Measurements from ENCODE around the gene CBLN2. TPM values are rescaled to one million over a fixed set of nuclear protein-coding genes. Genes with fewer than 3 reads are reported as not detected.

CBLN2 gene
- under 1 TPM in 2 of 7 donors, not detected in 5; 0.09 to 0.13 TPM for total RNA-seq
- under 1 TPM; 0.06 to 0.63 (median 0.10) TPM for polyA plus RNA-seq
- long read RNA-seq, donor 1 = 0 reads
- long read RNA-seq, donor 2 = 0 reads

GRCh38 chr18:72544092-72544886 is at the start of gene CBLN2:
Gene CBLN2, minus strand, starts transcription at chr18:72544342. Its CDS starts 2,182 bp downstream, at chr18:72542160.
- no peaks in the 10 kb centered on the region for H3K9me3 ChIP-seq
- intact Hi-C loops (cut with DNase I; ENCODE audit: low total_unique reads) = no loop called here
- WGBS, 5 donors = 4 to 7% (median 5%) methylated on average over 36 to 44 of the region's 44 CpGs
- H3K4me1 ChIP-seq = peaks cover 0 to 31% (median 10%) of the 10 kb centered on the region in 6 donors
- H3K27ac ChIP-seq = no peak within 1 kb of the TSS
- H3K27me3 ChIP-seq (replicated peaks in 1 of 7) = peaks cover 0 to 53% (median 35%) of the 10 kb centered on the region in 7 donors
- peak; percentile 81 for DNase-seq
- peak in 10 of 11 experiments; percentile 5 to 63 (median 34) for TF ChIP-seq CTCF (IDR thresholded peaks at IDR 0.05 in 8 of 11, conservative IDR thresholded peaks at IDR 0.05 in 3 of 11)
- TF ChIP-seq POLR2A (IDR thresholded peaks at IDR 0.05) = no peak
- no peak for TF ChIP-seq POLR2AphosphoS5 (IDR thresholded peaks at IDR 0.05)
- H3K36me3 ChIP-seq = no peaks in the 10 kb centered on the region
- peak within 1 kb of the TSS in 7 of 8 donors; percentile 2 to 57 (median 14) for H3K4me3 ChIP-seq

- Histone ChIP-seq H3K4me3 (no peak overlapping the region), H3K27ac (no peak overlapping the region), H3K4me1 (no peaks in the 10 kb centered on the region), H3K27me3 (replicated peaks in 1 of 7) (no peaks in the 10 kb centered on the region), H3K9me3 (peaks cover 0 to 14% (median under 1%) of the 10 kb centered on the region in 8 donors), H3K36me3 (no peaks in the 10 kb centered on the region)
- DNase-seq = no peak
- no peak for TF ChIP-seq CTCF (IDR thresholded peaks at IDR 0.05 in 8 of 11, conservative IDR thresholded peaks at IDR 0.05 in 3 of 11)
- TF ChIP-seq POLR2AphosphoS5 (IDR thresholded peaks at IDR 0.05) = no peak
- no peak for TF ChIP-seq POLR2A (IDR thresholded peaks at IDR 0.05)
- intact Hi-C loops (cut with DNase I; ENCODE audit: low total_unique reads) = no loop called here
- 78 to 90% (median 85%) methylated on average over 5 of the region's 5 CpGs for WGBS, 5 donors
Observed at GRCh38 chr18:72588360-72588759, 44.2 kb upstream of the CBLN2 start.

GRCh38 chr18:72584787-72585186 is 40.6 kb upstream of the CBLN2 start:
- peaks cover 0 to 11% (median 0%) of the 10 kb centered on the region in 8 donors for H3K9me3 ChIP-seq
- H3K27ac ChIP-seq = no peak overlapping the region
- H3K4me3 ChIP-seq = no peak overlapping the region
- no peak for TF ChIP-seq CTCF (IDR thresholded peaks at IDR 0.05 in 8 of 11, conservative IDR thresholded peaks at IDR 0.05 in 3 of 11)
- no peak for TF ChIP-seq POLR2AphosphoS5 (IDR thresholded peaks at IDR 0.05)
- no peak for TF ChIP-seq POLR2A (IDR thresholded peaks at IDR 0.05)
- WGBS, 5 donors = 56 to 94% (median 84%) methylated on average over 1 to 3 of the region's 3 CpGs
- H3K36me3 ChIP-seq = no peaks in the 10 kb centered on the region
- DNase-seq = no peak
- H3K27me3 ChIP-seq (replicated peaks in 1 of 7) = no peaks in the 10 kb centered on the region
- intact Hi-C loops (cut with DNase I; ENCODE audit: low total_unique reads) = no loop called here
- no peaks in the 10 kb centered on the region for H3K4me1 ChIP-seq

- H3K36me3 ChIP-seq = no peaks in the 10 kb centered on the region
- intact Hi-C loops (cut with DNase I; ENCODE audit: low total_unique reads) = no loop called here
- H3K27ac ChIP-seq = no peak overlapping the region
- no peak overlapping the region for H3K4me3 ChIP-seq
- no peaks in the 10 kb centered on the region for H3K27me3 ChIP-seq (replicated peaks in 1 of 7)
- no peaks in the 10 kb centered on the region for H3K4me1 ChIP-seq
- WGBS, 5 donors = 70 to 85% (median 75%) methylated on average over 3 of the region's 3 CpGs
- TF ChIP-seq POLR2A (IDR thresholded peaks at IDR 0.05) (no peak), CTCF (IDR thresholded peaks at IDR 0.05 in 8 of 11, conservative IDR thresholded peaks at IDR 0.05 in 3 of 11) (no peak), POLR2AphosphoS5 (IDR thresholded peaks at IDR 0.05) (no peak)
- peaks cover 0 to 11% (median 0%) of the 10 kb centered on the region in 8 donors for H3K9me3 ChIP-seq
- no peak for DNase-seq
Observed at GRCh38 chr18:72581976-72582375, 37.8 kb upstream of the CBLN2 start.

Measured in spleen (tissue), 13 donors.